ENCODE measurements around the gene MAPK8IP3. TPM values are rescaled to one million over a fixed set of nuclear protein-coding genes. Genes with fewer than 3 reads are reported as not detected.
A peak's percentile ranks its signal among the peaks of the same experiment; 100 is the strongest.

The MAPK8IP3 gene
- total and polyA plus RNA-seq, 9 of the 15 experiments (the other 6 are each of a cell fraction or from before 2014, with no cell fraction given), result 0.17 to 58.7 (median 16.7) TPM

GRCh38 chr16:1781758-1782407 lies 75.9 kb downstream of the MAPK8IP3 start (continued):
- TF ChIP-seq UBTF (IDR thresholded peaks at IDR 0.05; ENCODE audit: borderline replicate concordance in 1 of 2, low read depth in 2 of 2, low read length in 2 of 2), result 0 out of 4 replicates have a peak, but pooled peaks of 1 of the 2 experiments have one; percentile 33
- no peak for TF ChIP-seq NFE2 (IDR thresholded peaks at IDR 0.05; ENCODE audit: low read depth)
- TF ChIP-seq THAP7 (CRISPR knock-in tag; IDR thresholded peaks at IDR 0.05), result 0 out of 2 replicates have a peak, but pooled peaks have one; percentile 46
- TF ChIP-seq HOXB6 (CRISPR knock-in tag; IDR thresholded peaks at IDR 0.05; ENCODE audit: borderline replicate concordance), result no peak
- TF ChIP-seq ELF4 (CRISPR knock-in tag; IDR thresholded peaks at IDR 0.05), result no peak
- no peak for TF ChIP-seq SFPQ (IDR thresholded peaks at IDR 0.05; ENCODE audit: low read depth, low read length)
- TF ChIP-seq HDAC1 (IDR thresholded peaks at IDR 0.05), result peak in 1 of 2 experiments; percentile 26; a peak in 2 of 4 replicates
- TF ChIP-seq ETV1 (tag; conservative IDR thresholded peaks at IDR 0.05; ENCODE audit: low read depth), result no peak
- TF ChIP-seq RNF2 (IDR thresholded peaks at IDR 0.05), result no peak
- 0 out of 2 replicates have a peak, but pooled peaks have one; percentile 26 for TF ChIP-seq RBFOX2 (IDR thresholded peaks at IDR 0.05; ENCODE audit: low read depth, low read length)
- peak; percentile 67; the same call in 1 of the 2 replicates for TF ChIP-seq KAT7 (CRISPR knock-in tag; IDR thresholded peaks at IDR 0.05; ENCODE audit: borderline replicate concordance)
- TF ChIP-seq SAP30 (IDR thresholded peaks at IDR 0.05; ENCODE audit: borderline replicate concordance, insufficient read depth, low read depth, low read length, poor library complexity, severe bottlenecking), result peak; percentile 80
- no peak for TF ChIP-seq PHB2 (IDR thresholded peaks at IDR 0.05; ENCODE audit: low read depth)
- peak; percentile 21 for TF ChIP-seq CHD1 (IDR thresholded peaks at IDR 0.05; ENCODE audit: low read length)
- no peak for TF ChIP-seq TAF7 (tag; IDR thresholded peaks at IDR 0.05)
- TF ChIP-seq ZC3H4 (CRISPR knock-in tag; IDR thresholded peaks at IDR 0.05; ENCODE audit: borderline replicate concordance), result 0 out of 2 replicates have a peak, but pooled peaks have one; percentile 24
- peak; percentile 64 for TF ChIP-seq POLR2G (IDR thresholded peaks at IDR 0.05; ENCODE audit: low read depth, low read length)
- 0 out of 2 replicates have a peak, but pooled peaks have one; percentile 41 for TF ChIP-seq RBM14 (IDR thresholded peaks at IDR 0.05; ENCODE audit: borderline replicate concordance, insufficient read depth, low read depth, low read length)
- TF ChIP-seq ZNF785 (CRISPR knock-in tag; IDR thresholded peaks at IDR 0.05), result no peak
